NCI-H446 treated with DMSO at 0.1 percent for 48 hours (cell line): ENCODE data around the gene SHISAL2A.

ENCODE experiments used
- DNase-seq: peaks from one replicate; lab custom pipeline; 2025; lab: John Stamatoyannopoulos, UW

The SHISAL2A gene

DNA sequence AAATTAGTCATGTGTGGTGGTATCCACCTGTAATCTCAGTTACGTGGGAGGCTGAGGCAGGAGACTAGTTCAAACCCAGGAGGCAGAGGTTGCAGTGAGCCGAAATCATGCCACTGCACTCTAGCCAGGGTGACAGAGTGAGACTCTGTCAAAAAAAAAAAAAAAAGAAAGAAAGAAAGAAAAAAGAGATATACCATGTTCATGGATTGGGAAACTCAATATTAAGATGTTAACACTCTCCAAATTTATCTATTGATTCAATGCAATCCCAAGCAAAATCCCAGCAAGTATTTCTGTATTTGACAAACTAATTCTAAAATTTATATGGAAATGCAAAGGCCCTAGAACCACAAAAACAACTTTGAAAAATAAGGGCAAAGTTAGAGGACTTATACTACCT is 11.0 kb upstream of the SHISAL2A start:
- DNase-seq, result no peak

DNA sequence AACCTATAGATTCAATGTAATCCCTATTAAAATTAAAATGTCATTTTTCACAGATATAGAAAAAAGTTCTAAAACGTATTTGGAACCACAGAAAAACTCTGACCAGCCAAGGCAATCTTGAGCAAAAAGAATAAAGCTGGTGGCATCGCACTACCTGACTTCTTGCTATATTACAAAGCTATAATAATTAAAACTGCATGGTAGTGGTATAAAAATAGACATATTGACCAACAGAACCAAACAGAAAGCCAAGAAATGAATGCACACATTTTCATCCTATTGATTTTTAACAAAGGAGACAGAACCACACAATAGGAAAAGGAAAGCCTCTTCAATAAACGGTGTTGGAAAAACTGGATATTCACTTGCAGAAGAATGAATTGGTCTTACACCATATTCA is 9.2 kb upstream of the SHISAL2A start:
- DNase-seq, result no peak

DNA sequence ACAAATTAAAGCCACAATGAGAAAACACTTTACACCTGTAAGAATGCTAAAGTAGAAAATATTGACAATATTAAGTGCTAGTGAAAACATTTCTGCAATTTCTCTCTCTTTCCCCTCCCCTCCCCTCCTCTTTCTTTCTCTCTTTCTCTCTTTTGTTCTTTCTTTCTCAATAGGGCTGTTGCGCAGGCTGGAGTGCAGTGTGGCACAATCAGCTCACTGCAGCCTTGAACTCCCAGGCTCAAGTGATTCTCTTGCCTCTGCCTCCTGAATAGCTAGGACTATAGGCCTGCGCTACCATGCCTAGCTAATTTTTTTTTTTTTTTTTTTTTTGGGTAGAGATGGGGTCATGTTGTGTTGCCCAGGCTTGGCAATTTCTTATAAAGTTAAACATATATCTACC is 5.9 kb upstream of the SHISAL2A start:
- DNase-seq, result no peak

DNA sequence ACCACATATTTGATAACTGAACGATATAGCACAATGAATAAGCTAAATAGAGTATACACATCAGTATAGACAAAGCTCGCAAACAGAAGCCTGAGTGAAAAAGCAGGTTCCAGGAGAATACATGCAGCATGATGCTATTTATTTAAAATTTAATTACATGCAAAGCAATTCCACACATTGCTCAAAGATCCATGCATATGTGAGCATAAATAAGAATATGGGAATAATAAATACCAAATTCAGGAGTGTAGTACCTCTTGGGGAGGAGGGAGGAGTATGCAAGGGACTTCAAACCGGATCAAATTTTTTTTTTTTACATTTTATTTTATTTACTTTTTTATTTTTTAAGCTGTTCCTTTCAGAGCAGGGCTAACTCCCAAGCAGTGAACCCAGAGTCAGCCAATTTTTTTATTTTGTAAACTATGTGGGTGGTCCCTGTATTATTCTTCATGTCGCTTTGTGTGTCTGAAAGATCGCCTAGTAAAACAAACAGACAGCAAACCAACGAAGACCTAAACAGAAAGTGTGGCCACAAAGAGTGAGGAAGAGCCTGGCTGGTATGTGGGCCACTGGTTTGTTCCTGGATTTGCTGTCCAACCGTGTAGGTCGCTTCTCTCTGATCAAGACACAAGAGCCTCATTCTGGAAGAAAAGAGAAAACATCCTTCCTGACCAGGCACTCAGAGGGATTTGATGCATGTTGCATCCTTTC is 4.2 kb upstream of the SHISAL2A start:
- DNase-seq, result no peak

DNA sequence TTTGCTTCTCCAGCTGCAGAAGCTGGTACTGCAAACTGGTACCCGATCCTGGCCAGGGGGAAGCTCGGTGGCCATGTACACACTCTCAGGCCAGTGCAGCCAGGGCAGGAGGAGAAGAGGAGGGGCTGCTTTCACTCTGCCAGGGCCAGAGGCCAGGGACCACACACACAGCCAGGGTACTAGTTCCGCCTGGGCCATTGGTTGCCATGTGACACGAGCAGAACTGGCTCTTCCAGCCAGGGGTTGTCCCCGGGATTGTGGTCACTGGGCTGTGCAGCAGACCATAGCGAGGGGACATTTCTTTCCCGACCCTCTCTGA is 3.7 kb upstream of the SHISAL2A start:
- no peak for DNase-seq

DNA sequence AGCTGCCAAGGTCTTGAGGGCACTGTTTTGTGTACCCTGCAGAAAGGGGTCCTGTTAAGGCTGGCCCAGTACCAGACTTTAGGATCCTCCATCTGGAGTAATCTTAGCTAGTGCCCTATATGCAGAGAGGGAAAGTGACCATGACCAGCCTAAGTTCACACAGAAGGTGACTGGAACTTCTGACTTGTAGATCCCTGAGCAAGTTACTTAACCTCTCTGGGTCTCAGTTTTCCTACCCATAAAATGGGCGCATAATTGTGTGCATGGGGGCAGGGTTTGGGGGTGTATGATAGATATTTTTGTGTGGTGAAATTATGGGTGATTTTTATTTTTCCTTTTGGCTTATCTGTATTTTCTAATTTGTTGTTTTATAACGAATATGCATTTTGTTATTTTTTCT is 3.3 kb upstream of the SHISAL2A start:
- DNase-seq, result no peak

DNA sequence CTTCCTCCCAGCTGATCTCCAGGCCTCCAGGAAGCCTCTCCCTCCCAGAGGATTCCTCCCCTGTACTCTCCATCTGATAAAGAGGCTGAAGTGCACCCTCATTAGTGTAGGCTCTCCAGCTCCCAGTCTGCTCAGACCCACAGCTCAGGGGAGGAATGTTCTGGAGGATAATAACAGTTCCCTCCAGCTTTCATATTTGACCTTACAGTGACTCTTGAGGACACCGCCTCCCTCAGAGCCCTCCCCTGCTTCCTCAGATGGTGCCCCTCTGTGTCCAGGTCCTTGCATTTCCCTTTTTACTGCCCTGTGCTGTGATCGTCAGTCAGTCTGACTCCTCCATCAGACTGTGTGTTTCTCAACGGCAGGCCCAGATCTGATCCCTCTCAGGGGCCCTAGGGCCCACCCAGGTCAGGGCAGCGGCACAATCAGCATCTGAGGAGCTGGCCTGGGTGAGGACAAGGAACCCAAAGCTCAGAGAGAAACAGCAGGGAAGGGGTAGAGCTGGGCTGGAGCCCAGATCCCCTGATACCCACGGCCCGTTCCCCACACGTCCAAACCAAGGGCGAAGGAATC is 1.1 kb upstream of the SHISAL2A start:
- DNase-seq, result no peak

DNA sequence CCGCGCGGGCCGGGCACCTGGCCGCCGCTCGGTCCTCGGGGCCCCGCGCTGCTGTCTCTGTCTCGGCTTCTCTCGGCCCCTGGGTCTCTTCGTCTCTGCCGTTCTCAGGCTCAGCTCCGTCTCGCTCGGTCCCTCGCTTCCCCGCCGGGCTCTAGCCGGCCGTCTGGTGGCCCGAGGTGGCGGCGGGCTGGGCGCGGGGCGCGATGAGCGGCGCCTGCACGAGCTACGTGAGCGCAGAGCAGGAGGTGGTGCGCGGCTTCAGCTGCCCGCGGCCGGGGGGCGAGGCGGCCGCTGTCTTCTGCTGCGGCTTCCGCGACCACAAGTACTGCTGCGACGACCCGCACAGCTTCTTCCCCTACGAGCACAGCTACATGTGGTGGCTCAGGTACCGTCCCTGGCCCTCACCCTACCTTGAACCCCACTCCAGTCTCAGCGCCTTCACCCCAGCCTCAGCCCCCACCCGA is 355 bp downstream of the SHISAL2A start:
- DNase-seq, result no peak

DNA sequence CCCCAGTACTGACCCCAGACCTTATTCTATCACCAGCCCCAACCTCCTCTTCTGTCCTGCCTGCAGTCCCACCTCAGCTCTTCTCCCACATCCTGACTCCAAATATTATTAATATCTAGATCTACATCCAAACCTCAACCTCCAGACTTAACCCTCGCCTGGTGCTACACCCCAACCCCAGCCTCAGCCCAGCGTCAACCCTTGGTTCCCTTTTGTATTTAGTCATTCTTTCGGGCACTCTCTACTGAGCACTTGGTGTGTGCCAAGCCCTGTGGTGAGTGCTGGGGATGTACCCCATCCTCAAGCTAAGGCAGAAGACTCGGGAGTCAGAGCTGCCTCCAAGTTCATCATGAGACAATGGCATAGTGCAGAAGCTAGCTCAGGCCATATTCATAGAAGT is 1.1 kb downstream of the SHISAL2A start:
- DNase-seq, result no peak

DNA sequence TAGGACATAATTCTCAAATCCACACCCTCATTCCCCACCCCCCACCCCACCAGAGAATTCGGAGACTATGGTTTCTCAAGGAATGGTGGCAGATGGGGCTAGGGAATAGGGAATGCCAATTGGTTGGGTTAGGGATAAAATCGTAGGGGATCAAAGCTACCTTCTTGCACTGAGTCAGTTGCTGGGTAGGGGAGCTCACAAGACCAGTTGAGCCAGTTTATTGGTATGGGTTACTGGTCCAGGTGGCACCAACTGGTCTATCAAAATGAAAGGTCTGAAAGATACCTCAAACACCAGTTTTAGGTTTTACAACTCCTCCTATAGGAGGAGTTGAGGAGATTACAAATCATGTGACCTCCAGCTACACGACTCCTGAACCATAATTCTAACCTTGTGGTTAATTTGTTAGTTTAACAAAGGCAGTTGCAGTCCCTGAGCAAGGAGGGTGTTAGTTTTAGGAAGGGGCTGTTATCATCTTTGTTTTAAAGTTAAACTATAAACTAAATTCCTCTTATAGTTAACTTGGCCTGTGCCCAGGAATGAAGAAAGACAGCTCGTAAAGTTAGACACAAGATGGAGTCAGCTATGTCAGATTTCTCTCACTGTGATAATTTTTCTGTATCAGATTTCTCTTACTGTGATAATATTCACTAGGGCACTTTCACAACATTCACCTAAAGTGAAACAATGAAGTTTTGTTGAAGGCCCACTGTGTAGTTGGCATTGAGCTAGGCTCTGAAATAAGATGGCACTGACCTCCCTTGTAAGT is 2.5 kb downstream of the SHISAL2A start:
- no peak for DNase-seq

DNA sequence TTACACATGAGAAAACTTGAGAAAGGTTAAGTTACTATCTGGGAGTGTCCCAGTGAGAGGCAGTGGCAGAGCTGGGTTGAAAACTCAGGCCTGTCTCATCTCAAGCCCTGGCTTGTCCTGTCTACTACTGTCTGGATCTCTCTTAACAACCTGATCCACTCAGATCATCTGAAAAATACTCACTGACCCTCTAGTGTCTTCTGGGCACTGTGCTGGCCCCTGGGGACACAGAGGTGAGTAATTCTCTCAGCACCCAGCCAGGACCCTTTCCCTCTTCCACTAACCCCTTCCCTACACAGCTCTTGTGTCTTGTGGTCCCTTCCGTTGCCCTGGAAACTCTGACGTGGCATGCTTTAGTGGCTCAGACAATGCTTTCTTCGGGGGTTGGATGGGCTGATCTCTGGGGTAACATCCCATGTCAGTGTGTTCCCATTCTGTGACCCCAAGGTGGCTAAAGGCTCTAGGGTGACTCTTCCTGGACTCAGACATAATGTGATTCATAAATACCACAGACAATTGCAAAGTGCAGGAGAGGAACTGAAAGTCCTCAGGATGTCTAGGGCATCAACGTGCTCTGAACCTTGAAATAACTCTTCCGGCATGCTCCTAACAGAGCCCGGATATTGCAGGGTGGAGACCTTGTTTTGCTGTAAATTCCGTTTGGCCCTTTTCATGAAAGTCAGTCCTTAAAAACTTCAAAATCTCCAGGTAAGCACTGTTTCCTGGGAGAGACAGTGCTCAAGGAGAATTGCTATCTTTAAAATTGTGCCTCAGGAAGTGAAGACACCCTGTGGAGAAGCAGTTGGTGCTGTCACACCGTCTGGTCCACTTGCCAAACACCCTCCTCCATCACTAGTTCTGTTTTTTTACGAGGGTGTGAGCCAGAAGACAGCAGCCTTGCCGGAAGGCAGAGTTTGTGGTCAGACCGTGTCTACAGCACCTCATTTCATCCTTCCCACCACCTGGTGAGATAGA is 4.0 kb downstream of the SHISAL2A start:
- DNase-seq, result no peak

DNA sequence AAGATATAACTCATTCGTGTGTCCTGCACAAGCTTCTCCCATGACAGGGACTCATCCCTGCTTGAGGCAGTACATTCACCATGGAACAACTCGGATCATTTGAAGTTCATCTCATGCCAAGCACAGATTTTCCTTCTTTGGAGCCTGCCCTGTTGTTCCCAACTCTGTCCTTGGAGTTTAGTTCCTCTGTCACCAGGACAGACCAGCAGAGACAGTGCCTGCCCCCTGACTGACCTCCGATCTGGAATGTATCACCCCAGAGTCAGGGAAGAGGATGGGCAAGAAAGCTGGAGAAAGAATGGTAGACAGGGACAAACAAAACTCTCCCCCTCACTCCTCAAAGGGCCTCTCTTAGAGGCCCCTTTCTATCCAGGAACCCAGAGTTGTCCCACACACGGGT is 5.0 kb downstream of the SHISAL2A start:
- no peak for DNase-seq

DNA sequence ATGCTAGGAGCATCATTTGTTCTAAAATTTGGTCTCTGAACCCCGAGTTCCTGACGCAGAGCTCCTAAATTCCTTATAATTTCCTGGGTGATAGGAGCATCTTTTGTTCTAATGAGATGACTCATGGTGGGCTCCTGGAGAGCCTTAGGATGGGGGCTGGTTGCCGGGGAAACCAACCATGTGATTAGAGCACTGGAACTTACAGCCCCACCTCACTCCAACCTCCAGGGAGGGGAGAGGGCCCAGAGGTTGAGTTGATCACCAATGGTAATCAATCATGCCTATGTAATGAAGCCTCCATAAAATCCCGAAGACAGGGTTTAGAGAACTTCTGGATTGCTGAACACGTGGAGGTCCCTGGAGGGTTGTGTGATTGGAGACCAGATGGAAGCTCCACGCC is 7.7 kb downstream of the SHISAL2A start:
- no peak for DNase-seq

DNA sequence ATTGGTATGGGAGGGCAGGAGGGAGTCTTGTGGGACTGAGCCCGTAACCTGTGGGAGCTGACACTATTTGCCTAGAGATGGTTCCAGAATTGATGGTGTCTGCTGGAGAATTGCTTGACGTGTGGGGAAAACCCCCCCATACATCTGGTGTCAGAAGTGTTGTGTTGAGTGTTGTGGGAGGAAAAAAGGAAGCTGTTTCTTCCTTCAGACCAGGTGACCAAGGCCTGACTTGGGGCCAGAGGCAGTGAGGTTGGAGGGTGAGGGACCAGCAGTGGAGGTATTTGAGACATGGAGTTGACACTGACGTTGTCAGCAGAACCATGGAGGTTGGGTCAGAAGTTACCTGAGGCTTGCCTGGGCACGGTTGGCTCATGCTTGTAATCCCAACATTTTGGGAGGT is 8.3 kb downstream of the SHISAL2A start:
- no peak for DNase-seq

DNA sequence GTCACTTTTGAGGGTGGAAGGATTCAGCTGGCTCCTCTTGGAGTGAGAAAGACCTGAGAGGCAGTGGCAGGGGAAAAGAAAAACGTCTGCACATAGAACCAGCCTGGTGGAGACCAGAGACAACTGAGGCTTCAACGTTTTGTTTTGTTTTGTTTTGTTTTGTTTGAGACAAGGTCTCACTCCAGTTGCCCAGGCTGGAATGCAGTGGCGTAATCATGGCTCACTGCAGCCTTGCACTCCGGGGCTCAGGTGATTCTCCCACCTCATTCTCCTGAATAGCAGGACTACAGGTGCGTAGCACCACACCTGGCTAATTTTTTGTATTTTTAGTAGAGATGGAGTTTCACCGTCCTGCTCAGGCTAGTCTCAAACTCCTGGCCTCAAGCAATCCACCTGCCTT is 12.3 kb downstream of the SHISAL2A start:
- no peak for DNase-seq

DNA sequence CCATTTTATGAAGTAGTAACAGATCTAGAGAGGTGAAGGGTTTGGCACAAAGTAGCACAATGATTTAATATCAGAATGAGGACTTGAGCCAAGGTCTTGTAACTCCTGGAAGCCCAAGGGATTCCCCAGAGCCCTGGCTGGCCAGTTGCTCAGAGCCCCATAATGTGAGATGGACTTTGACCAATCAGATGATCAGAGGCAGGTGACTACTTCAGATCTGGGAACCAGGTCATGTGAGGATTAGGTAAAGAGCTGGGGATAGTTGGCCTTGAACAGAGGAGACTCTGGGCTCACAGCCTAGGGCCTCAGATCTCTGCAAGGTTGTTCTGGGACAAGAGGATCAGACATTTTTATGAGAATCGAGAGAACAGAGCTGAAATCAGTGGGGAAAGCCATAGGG is 18.9 kb downstream of the SHISAL2A start:
- DNase-seq, result no peak

DNA sequence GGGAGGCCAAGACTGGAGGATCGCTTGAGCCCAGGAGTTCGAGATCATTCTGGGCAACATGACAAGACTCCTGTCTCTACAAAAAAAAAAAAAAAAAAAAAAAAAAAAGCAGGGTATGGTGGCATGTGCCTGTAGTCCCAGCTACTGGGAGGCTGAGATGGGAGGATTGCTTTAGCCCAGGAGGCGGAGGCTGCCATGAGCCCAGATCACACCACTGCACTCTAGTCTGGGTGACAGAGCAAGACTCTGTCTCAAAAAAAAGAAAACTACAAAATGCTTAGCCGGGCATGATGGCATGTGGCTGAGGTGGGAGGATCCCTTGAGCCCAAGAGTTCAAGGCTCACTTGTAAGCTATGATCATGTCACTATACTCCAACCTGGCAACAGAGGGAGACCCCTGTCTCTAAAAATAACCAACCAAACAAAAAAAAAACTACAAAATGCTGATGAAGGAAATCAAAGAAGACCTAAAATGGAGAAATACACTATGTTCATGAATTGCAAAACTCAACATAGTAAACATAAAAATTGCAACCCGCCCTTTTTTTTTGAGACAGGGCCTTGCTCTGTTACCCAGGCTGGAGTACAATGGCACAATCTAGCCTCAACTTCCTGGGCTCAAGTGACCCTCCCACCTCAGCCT is 20.4 kb downstream of the SHISAL2A start:
- DNase-seq, result no peak

DNA sequence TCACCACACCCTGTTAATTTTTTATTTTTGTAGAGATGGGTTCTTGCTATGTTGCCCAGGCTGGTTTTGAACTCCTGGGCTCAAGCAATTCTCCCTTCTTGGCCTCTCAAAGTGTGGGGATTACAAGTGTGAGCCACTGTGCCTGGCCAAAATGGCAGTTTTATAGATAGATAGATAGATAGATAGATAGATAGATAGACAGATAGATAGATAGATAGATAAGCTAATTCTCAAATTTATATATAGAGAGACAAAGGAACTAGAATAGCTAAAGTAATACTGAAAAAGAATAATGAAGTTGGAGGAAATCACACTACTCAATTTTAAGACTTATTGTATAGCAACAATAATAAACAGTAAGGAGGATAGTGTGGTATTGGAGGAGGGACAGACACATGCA is 21.1 kb downstream of the SHISAL2A start:
- no peak for DNase-seq

DNA sequence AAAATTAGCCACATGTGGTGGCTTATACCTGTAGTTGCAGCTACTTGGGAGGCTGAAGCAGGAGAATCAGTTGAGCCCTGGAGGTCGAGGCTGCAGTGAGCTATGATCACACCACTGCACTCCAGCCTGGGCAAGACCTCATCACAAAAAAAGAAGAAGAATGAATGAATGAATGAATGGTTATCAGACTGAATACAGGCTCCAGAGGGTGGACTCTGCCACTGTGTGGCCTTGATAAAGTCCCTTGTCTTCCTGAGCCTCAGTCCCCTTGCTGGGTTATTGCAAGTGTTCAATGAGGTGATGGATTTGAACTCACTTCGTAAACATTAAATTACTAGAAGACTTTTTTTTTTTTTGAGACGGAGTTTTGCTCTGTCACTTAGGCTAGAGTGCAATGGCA is 24.7 kb downstream of the SHISAL2A start:
- DNase-seq, result no peak

DNA sequence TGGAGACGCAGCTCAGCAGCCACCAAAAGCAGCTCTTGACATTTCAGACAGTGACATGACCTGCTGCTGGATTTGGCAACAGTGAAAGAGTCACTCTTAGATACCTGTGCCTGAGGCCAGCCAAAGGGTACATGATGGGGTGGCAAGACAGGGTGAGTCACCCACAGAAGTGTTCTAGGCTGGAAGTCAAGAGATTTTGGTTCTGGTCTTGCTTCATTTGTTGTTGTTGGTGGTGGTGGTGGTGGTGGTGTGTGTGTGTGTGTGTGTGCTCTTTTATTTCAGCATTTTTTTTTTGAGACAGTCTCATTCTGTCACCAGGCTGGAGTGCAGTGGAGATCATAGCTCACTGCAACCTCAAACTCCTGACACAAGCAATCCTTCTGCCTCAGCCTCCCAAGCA is 25.8 kb downstream of the SHISAL2A start:
- no peak for DNase-seq

DNA sequence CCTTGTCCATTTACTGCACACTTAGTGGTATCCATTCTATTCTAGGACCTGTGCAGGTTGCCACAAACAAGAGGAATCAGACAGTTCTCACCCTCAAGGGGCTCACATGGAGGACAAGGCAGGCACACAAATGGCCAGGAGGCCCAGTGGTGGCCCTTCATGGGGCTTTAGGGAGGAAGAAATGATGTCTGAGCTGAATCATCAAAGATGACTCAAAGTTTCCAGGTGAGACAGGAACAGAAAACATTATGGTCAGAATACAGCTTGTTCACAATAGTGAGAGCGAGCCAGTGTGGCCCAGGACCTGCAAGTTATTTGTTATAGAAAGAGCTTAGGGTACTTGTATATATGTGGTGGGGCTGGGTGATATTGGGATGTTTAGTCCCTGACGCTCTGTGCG is 26.4 kb downstream of the SHISAL2A start:
- no peak for DNase-seq
